IMR-90 (cell line): ENCODE measurements around the gene PARVB. TPM values are rescaled to one million over a fixed set of nuclear protein-coding genes. Genes with fewer than 3 reads are reported as not detected.

Experiments
- ATAC-seq: fragments of 200-7000 bp; cut with Tn5 transposase; 2 replicates; pipeline ENCODE4 v1.9.1; 2020; ENCODE audit warnings: low read depth, mild to moderate bottlenecking, moderate library complexity
- BruUV-seq: library from RNA; stranded (reverse); fragments of 400-500 nt; replicated peaks from 2 replicates; lab custom pipeline; 2021; lab: Mats Ljungman, UMichigan
- CTCF ChIA-PET: fragments of 300-600 bp; formaldehyde crosslinking; extraction: SDS; loops from one replicate; lab custom pipeline; 2021; ENCODE audit warnings: antibody characterized with exemption; lab: Yijun Ruan, JAX
- POLR2A ChIA-PET: fragments of 300-600 bp; sonication (Branson Sonifier 250); formaldehyde crosslinking; loops from one replicate; lab custom pipeline; 2022; ENCODE audit warnings: antibody characterized with exemption; ENCODE audit not compliant: unreplicated experiment; lab: Charles Lee
- DNase-seq: peaks from one replicate; pipeline ENCODE4 v3.0.0; 2013
- H2AFZ ChIP-seq: replicated peaks from 2 replicates; pipeline ENCODE3; 2013; ENCODE audit warnings: low read length, mild to moderate bottlenecking; ENCODE audit not compliant: poor library complexity
- H2AK5ac ChIP-seq: 2 replicates; pipeline ENCODE4 v1.6.1; 2013; ENCODE audit warnings: low read depth, low read length, inconsistent platforms
- H2AK9ac ChIP-seq: replicated peaks from 2 replicates; pipeline ENCODE3; 2013; ENCODE audit warnings: mild to moderate bottlenecking, low read depth, low read length, moderate library complexity; ENCODE audit not compliant: poor library complexity
- H2BK120ac ChIP-seq: 2 replicates; pipeline ENCODE4 v1.6.1; 2013; ENCODE audit warnings: low read depth, low read length, inconsistent platforms
- H2BK15ac ChIP-seq: 3 replicates; pipeline ENCODE4 v1.6.1; 2013; ENCODE audit warnings: low read depth, low read length, inconsistent platforms
- H2BK20ac ChIP-seq: 2 replicates; pipeline ENCODE4 v1.6.1; 2013; ENCODE audit warnings: low read depth, mild to moderate bottlenecking, inconsistent platforms, low read length, moderate library complexity
- H2BK5ac ChIP-seq: 2 replicates; pipeline ENCODE4 v1.6.1; 2013; ENCODE audit warnings: mild to moderate bottlenecking, low read depth, low read length, inconsistent platforms; ENCODE audit not compliant: poor library complexity, severe bottlenecking
- H3K14ac ChIP-seq: replicated peaks from 2 replicates; pipeline ENCODE4 v1.6.1; 2013; ENCODE audit warnings: low read depth, low read length, inconsistent platforms
- H3K18ac ChIP-seq: 2 replicates; pipeline ENCODE4 v1.6.1; 2013; ENCODE audit warnings: low read depth, low read length, control low read depth
- H3K23ac ChIP-seq: 2 replicates; pipeline ENCODE4 v1.6.1; 2013; ENCODE audit warnings: low read depth, low read length, inconsistent platforms
- H3K27ac ChIP-seq: 2 replicates; pipeline ENCODE4 v1.5.1; 2013; ENCODE audit warnings: mild to moderate bottlenecking, control low read depth, low read length; ENCODE audit not compliant: insufficient read depth
- H3K27me3 ChIP-seq: 2 replicates; pipeline ENCODE4 v1.6.1; 2013; ENCODE audit warnings: low read length; ENCODE audit not compliant: control insufficient read depth, insufficient read depth
- H3K36me3 ChIP-seq: 2 replicates; pipeline ENCODE4 v1.6.1; 2013; ENCODE audit warnings: low read length, mixed read lengths; ENCODE audit not compliant: control insufficient read depth, insufficient read depth
- H3K4ac ChIP-seq: 2 replicates; pipeline ENCODE4 v1.6.1; 2013; ENCODE audit warnings: low read depth, low read length, inconsistent platforms
- H3K4me1 ChIP-seq: 2 replicates; pipeline ENCODE4 v1.6.1; 2013; ENCODE audit warnings: low read length, mixed read lengths; ENCODE audit not compliant: control insufficient read depth, insufficient read depth
- H3K4me2 ChIP-seq: 2 replicates; pipeline ENCODE4 v1.6.1; 2013; ENCODE audit warnings: low read depth, mild to moderate bottlenecking, control low read depth, low read length, moderate library complexity
- H3K4me3 ChIP-seq: 2 replicates; pipeline ENCODE4 v1.5.1; 2013; ENCODE audit warnings: low read depth, mild to moderate bottlenecking, control low read depth, low read length, moderate library complexity; ENCODE audit not compliant: insufficient read depth
- H3K56ac ChIP-seq: 2 replicates; pipeline ENCODE4 v1.6.1; 2013; ENCODE audit warnings: low read length, inconsistent platforms; ENCODE audit not compliant: insufficient read depth; ENCODE audit errors: extremely low read depth
- H3K79me1 ChIP-seq, 2 experiments: 2 replicates each; pipeline ENCODE4 v1.6.1; 2013; ENCODE audit warnings: low read length in 2 of 2, inconsistent platforms in 1 of 2, low read depth in 1 of 2
- H3K9ac ChIP-seq: 2 replicates; pipeline ENCODE4 v1.6.1; 2013; ENCODE audit warnings: low read depth, low read length, control low read depth
- H3K9me1 ChIP-seq: 2 replicates; pipeline ENCODE4 v1.6.1; 2013; ENCODE audit warnings: low read length, inconsistent platforms; ENCODE audit not compliant: insufficient read depth
- H3K9me3 ChIP-seq: 2 replicates; pipeline ENCODE4 v1.6.1; 2013; ENCODE audit warnings: low read length; ENCODE audit not compliant: control insufficient read depth, insufficient read depth
- H4K20me1 ChIP-seq: 2 replicates; pipeline ENCODE4 v1.6.1; 2013; ENCODE audit warnings: low read length, inconsistent platforms; ENCODE audit not compliant: insufficient read depth
- H4K5ac ChIP-seq: 2 replicates; pipeline ENCODE4 v1.6.1; 2013; ENCODE audit warnings: mild to moderate bottlenecking, low read depth, low read length, control low read depth
- H4K8ac ChIP-seq, 2 experiments: 2 replicates each; pipeline ENCODE4 v1.6.1; 2013; ENCODE audit warnings: low read depth in 2 of 2, low read length in 2 of 2, control low read depth in 1 of 2, inconsistent platforms in 1 of 2
- H4K91ac ChIP-seq: 2 replicates; pipeline ENCODE4 v1.6.1; 2013; ENCODE audit warnings: low read depth, low read length, inconsistent platforms; ENCODE audit not compliant: insufficient read depth
- BHLHE40 ChIP-seq: fragments of 150-350 bp; IDR thresholded peaks from 2 replicates; pipeline ENCODE4 v1.6.1; 2016; ENCODE audit warnings: mild to moderate bottlenecking, low read depth, low read length
- CEBPB ChIP-seq: IDR thresholded peaks from 2 replicates; pipeline ENCODE4 v1.6.1; 2012; ENCODE audit warnings: low read depth, low read length, improper control_type of control experiment
- FOS ChIP-seq: fragments of 150-350 bp; IDR thresholded peaks from 2 replicates; pipeline ENCODE4 v1.6.1; 2016; ENCODE audit warnings: low read depth, low read length
- MAFK ChIP-seq: IDR thresholded peaks from 2 replicates; pipeline ENCODE4 v1.6.1; 2012; ENCODE audit warnings: low read depth, low read length, improper control_type of control experiment
- MAZ ChIP-seq: IDR thresholded peaks from 2 replicates; pipeline ENCODE4 v1.6.1; 2012; ENCODE audit warnings: low read depth, mild to moderate bottlenecking, low read length, improper control_type of control experiment, moderate library complexity, borderline replicate concordance
- POLR2A ChIP-seq: IDR thresholded peaks from 2 replicates; pipeline ENCODE4 v1.6.1; 2012; ENCODE audit warnings: mild to moderate bottlenecking, low read depth, low read length
- RAD21 ChIP-seq: IDR thresholded peaks from 2 replicates; pipeline ENCODE4 v1.6.1; 2012; ENCODE audit warnings: low read length, improper control_type of control experiment
- RFX5 ChIP-seq: IDR thresholded peaks from 2 replicates; pipeline ENCODE4 v1.8.0; 2012; ENCODE audit warnings: low read depth, mild to moderate bottlenecking, low read length, moderate library complexity
- SMC3 ChIP-seq: fragments of 150-350 bp; IDR thresholded peaks from 2 replicates; pipeline ENCODE4 v1.6.1; 2016; ENCODE audit warnings: low read depth, mild to moderate bottlenecking, antibody characterized with exemption, low read length, moderate library complexity
- WGBS, 2 experiments: methylation state at CpG; one replicate each; pipeline versions ENCODE4 v1.1.5 to v1.1.7; 2013; ENCODE audit warnings: missing lambda C conversion rate in 2 of 2; ENCODE audit not compliant: insufficient read length in 1 of 2; ENCODE audit errors: extremely low coverage in 2 of 2; 5-methylcytosine and 5-hydroxymethylcytosine counted together
- dilution Hi-C: fragments of 300-500 bp; cut with HindIII; formaldehyde crosslinking; loops from one replicate; pipeline ENCODE4 v1.14.3; 2018; ENCODE audit warnings: low sequenced_read_pairs; ENCODE audit not compliant: unreplicated experiment
- in situ Hi-C: fragments of 300-500 bp; cut with MboI; formaldehyde crosslinking; loops from 3 replicates; pipeline ENCODE4 v1.14.3; 2019; ENCODE audit warnings: low sequenced_read_pairs, inconsistent platforms, mixed read lengths
- intact Hi-C: fragments of 100-400 bp; cut with micrococcal nuclease; formaldehyde crosslinking; loops from 2 replicates; pipeline ENCODE4 v1.10.0; 2022
- polyA plus RNA-seq, 3 experiments: library from polyadenylated mRNA; depleted of rRNA; stranded (reverse); fragments of >200 nt; gene quantifications; 2 replicates each; pipeline ENCODE4 v1.2.3, GENCODE V29; 2012; ENCODE audit warnings: low replicate concordance in 1 of 3
- total RNA-seq: library from RNA; depleted of rRNA; stranded (reverse); fragments of >200 nt; gene quantifications from 2 replicates; pipeline ENCODE4 v1.2.3, GENCODE V29; 2012
- TF ChIP-seq, protein P1 (sequence below): conservative IDR thresholded peaks from 2 replicates; pipeline ENCODE4 v1.5.1; 2012; ENCODE audit warnings: mild to moderate bottlenecking, low read depth, low read length, improper control_type of control experiment

The PARVB gene
- total and polyA plus RNA-seq, 2 of the 4 experiments (the other 2 are of a cell fraction), result 44.3 to 53.9 TPM

DNA sequence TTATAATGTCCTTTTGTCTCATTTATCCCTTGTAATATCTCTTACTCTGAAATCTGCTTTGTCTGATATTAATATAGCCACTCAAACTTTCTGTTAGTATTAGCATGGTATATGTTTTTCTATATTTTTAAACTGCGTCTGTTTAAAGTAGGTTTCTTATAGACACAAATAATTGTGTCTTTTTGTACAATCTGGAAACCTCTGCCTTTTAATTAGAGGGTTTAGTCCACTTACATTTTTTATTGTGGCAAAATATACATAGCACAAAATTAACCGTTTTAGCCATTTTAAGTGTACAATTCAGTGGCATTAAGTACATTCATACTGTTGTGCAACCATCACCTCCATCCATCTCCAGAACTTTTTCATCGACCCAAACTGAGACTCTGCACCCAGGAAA, 185.2 kb downstream of the PARVB start:
- CTCF ChIA-PET, result no interaction called here

More for the DNA sequence above, 185.2 kb downstream of the PARVB start:
- H3K9me3 ChIP-seq, result peaks cover 5% of the 10 kb centered on the region; the same call in 1 of the 2 replicates
- no peak for TF ChIP-seq CEBPB
- TF ChIP-seq, protein P1, sequence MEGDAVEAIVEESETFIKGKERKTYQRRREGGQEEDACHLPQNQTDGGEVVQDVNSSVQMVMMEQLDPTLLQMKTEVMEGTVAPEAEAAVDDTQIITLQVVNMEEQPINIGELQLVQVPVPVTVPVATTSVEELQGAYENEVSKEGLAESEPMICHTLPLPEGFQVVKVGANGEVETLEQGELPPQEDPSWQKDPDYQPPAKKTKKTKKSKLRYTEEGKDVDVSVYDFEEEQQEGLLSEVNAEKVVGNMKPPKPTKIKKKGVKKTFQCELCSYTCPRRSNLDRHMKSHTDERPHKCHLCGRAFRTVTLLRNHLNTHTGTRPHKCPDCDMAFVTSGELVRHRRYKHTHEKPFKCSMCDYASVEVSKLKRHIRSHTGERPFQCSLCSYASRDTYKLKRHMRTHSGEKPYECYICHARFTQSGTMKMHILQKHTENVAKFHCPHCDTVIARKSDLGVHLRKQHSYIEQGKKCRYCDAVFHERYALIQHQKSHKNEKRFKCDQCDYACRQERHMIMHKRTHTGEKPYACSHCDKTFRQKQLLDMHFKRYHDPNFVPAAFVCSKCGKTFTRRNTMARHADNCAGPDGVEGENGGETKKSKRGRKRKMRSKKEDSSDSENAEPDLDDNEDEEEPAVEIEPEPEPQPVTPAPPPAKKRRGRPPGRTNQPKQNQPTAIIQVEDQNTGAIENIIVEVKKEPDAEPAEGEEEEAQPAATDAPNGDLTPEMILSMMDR, result no peak
- TF ChIP-seq FOS, result no peak
- no peak for TF ChIP-seq MAZ
- TF ChIP-seq MAFK, result no peak
- no peak for TF ChIP-seq RAD21
- no peak for TF ChIP-seq SMC3
- TF ChIP-seq BHLHE40, result no peak
- no peak for TF ChIP-seq RFX5
- TF ChIP-seq POLR2A, result no peak
- no peak for DNase-seq
- dilution Hi-C loops (no loop called here), in situ Hi-C loops (no loop called here), intact Hi-C loops (no loop called here)
- no peak overlapping the region for H3K14ac ChIP-seq
- no peak overlapping the region for H4K5ac ChIP-seq
- no peak overlapping the region for H3K9ac ChIP-seq
- no peak for ATAC-seq
- H2BK20ac ChIP-seq, result no peak overlapping the region
- H3K23ac ChIP-seq, result no peak overlapping the region
- no peak overlapping the region for H2BK5ac ChIP-seq
- no peak overlapping the region for H3K4ac ChIP-seq
- no TSS peak for BruUV-seq
- H3K79me1 ChIP-seq, result no peaks in the 10 kb centered on the region
- 33% methylated on average over 1 of the region's 3 CpGs; no CpG with 5 or more reads in 1 of the 2 experiments for WGBS, 2 experiments
- no peaks in the 10 kb centered on the region for H4K20me1 ChIP-seq
- peaks cover 3% of the 10 kb centered on the region; the same call in 1 of the 2 replicates for H3K27me3 ChIP-seq
- no peak overlapping the region for H4K8ac ChIP-seq
- H2AFZ ChIP-seq, result no peak overlapping the region
- H3K9me1 ChIP-seq, result no peaks in the 10 kb centered on the region
- H3K18ac ChIP-seq, result no peak overlapping the region
- H2BK120ac ChIP-seq, result no peak overlapping the region
- H3K4me3 ChIP-seq, result no peak overlapping the region
- H2AK5ac ChIP-seq, result no peak overlapping the region
- no peak overlapping the region for H4K91ac ChIP-seq
- H2BK15ac ChIP-seq, result no peak overlapping the region
- peaks cover 10% of the 10 kb centered on the region; the same call in 1 of the 2 replicates for H3K4me1 ChIP-seq
- POLR2A ChIA-PET, result no interaction called here
- no peak overlapping the region for H2AK9ac ChIP-seq
- H3K56ac ChIP-seq, result no peak overlapping the region
- H3K27ac ChIP-seq, result no peak overlapping the region
- no peak overlapping the region for H3K4me2 ChIP-seq
- H3K36me3 ChIP-seq, result no peaks in the 10 kb centered on the region
